ENCODE measurements around the gene RYR3.
A peak's percentile ranks its signal among the peaks of the same experiment; 100 is the strongest.

RYR3 gene

GRCh38 chr15:33754242-33754641, 443.5 kb downstream of the RYR3 start:
- no peak for TF ChIP-seq CTCF (IDR thresholded peaks at IDR 0.05; ENCODE audit: poor library complexity, severe bottlenecking)
- no peaks in the 10 kb centered on the region for H3K36me3 ChIP-seq (ENCODE audit: low read depth)
- ATAC-seq (ENCODE audit: low read depth), result no peak
- no peak for DNase-seq (ENCODE audit: low spot score)
- H3K4me3 ChIP-seq (ENCODE audit: severe bottlenecking), result no peak overlapping the region
- H3K27ac ChIP-seq (ENCODE audit: poor library complexity, severe bottlenecking), result no peak overlapping the region
- H3K27me3 ChIP-seq (ENCODE audit: insufficient read depth, poor library complexity, severe bottlenecking), result peaks cover 16% of the 10 kb centered on the region
- H3K9me3 ChIP-seq (ENCODE audit: severe bottlenecking), result no peaks in the 10 kb centered on the region
- no peaks in the 10 kb centered on the region for H3K4me1 ChIP-seq (ENCODE audit: insufficient read depth, poor library complexity, severe bottlenecking)

- no peak for TF ChIP-seq CTCF (IDR thresholded peaks at IDR 0.05; ENCODE audit: poor library complexity, severe bottlenecking)
- Histone ChIP-seq H3K36me3 (ENCODE audit: low read depth) (no peaks in the 10 kb centered on the region), H3K4me3 (ENCODE audit: severe bottlenecking) (no peak overlapping the region), H3K27ac (ENCODE audit: poor library complexity, severe bottlenecking) (no peak overlapping the region), H3K4me1 (ENCODE audit: insufficient read depth, poor library complexity, severe bottlenecking) (no peaks in the 10 kb centered on the region), H3K9me3 (ENCODE audit: severe bottlenecking) (no peaks in the 10 kb centered on the region), H3K27me3 (ENCODE audit: insufficient read depth, poor library complexity, severe bottlenecking) (peaks cover 22% of the 10 kb centered on the region)
- peak; percentile 23; the same call in 1 of the 3 replicates for ATAC-seq (ENCODE audit: low read depth)
- no peak for DNase-seq (ENCODE audit: low spot score)
Observed at GRCh38 chr15:33756961-33757360, 446.2 kb downstream of the RYR3 start.

- DNase-seq (ENCODE audit: low spot score) (no peak), ATAC-seq (ENCODE audit: low read depth) (no peak)
- Histone ChIP-seq H3K27ac (ENCODE audit: poor library complexity, severe bottlenecking) (no peak overlapping the region), H3K36me3 (ENCODE audit: low read depth) (no peaks in the 10 kb centered on the region), H3K9me3 (ENCODE audit: severe bottlenecking) (no peaks in the 10 kb centered on the region), H3K27me3 (ENCODE audit: insufficient read depth, poor library complexity, severe bottlenecking) (peaks cover 15% of the 10 kb centered on the region), H3K4me1 (ENCODE audit: insufficient read depth, poor library complexity, severe bottlenecking) (no peaks in the 10 kb centered on the region), H3K4me3 (ENCODE audit: severe bottlenecking) (no peak overlapping the region)
- TF ChIP-seq CTCF (IDR thresholded peaks at IDR 0.05; ENCODE audit: poor library complexity, severe bottlenecking), result no peak
Observed at GRCh38 chr15:33757516-33758232, 446.9 kb downstream of the RYR3 start.

GRCh38 chr15:33766389-33766788, 455.6 kb downstream of the RYR3 start:
- DNase-seq (ENCODE audit: low spot score) (no peak), ATAC-seq (ENCODE audit: low read depth) (no peak)
- no peaks in the 10 kb centered on the region for H3K36me3 ChIP-seq (ENCODE audit: low read depth)
- TF ChIP-seq CTCF (IDR thresholded peaks at IDR 0.05; ENCODE audit: poor library complexity, severe bottlenecking), result peak; percentile 30
- H3K4me1 ChIP-seq (ENCODE audit: insufficient read depth, poor library complexity, severe bottlenecking), result no peaks in the 10 kb centered on the region
- no peaks in the 10 kb centered on the region for H3K9me3 ChIP-seq (ENCODE audit: severe bottlenecking)
- H3K27ac ChIP-seq (ENCODE audit: poor library complexity, severe bottlenecking), result no peak overlapping the region
- no peak overlapping the region for H3K4me3 ChIP-seq (ENCODE audit: severe bottlenecking)
- peaks cover 10% of the 10 kb centered on the region for H3K27me3 ChIP-seq (ENCODE audit: insufficient read depth, poor library complexity, severe bottlenecking)

GRCh38 chr15:33768670-33769190, 458.0 kb downstream of the RYR3 start:
- TF ChIP-seq CTCF (IDR thresholded peaks at IDR 0.05; ENCODE audit: poor library complexity, severe bottlenecking), result no peak
- Histone ChIP-seq H3K4me1 (ENCODE audit: insufficient read depth, poor library complexity, severe bottlenecking) (no peaks in the 10 kb centered on the region), H3K27me3 (ENCODE audit: insufficient read depth, poor library complexity, severe bottlenecking) (peaks cover 28% of the 10 kb centered on the region), H3K36me3 (ENCODE audit: low read depth) (no peaks in the 10 kb centered on the region), H3K4me3 (ENCODE audit: severe bottlenecking) (no peak overlapping the region), H3K9me3 (ENCODE audit: severe bottlenecking) (no peaks in the 10 kb centered on the region), H3K27ac (ENCODE audit: poor library complexity, severe bottlenecking) (no peak overlapping the region)
- DNase-seq (ENCODE audit: low spot score) (no peak), ATAC-seq (ENCODE audit: low read depth) (no peak)
